HuH-7 (cell line): ENCODE results near the gene PNLDC1.
A peak's percentile ranks its signal among the peaks of the same experiment; 100 is the strongest.
"Not testable (repeated sequence)": the region's sequence is repeated elsewhere in the genome, so short reads cannot be mapped to it uniquely, and the experiment has no call there.

ENCODE experiments used
- DNase-seq: peaks from one replicate; pipeline ENCODE4 v3.0.0; 2011; ENCODE audit warnings: low spot score

The PNLDC1 gene

DNA sequence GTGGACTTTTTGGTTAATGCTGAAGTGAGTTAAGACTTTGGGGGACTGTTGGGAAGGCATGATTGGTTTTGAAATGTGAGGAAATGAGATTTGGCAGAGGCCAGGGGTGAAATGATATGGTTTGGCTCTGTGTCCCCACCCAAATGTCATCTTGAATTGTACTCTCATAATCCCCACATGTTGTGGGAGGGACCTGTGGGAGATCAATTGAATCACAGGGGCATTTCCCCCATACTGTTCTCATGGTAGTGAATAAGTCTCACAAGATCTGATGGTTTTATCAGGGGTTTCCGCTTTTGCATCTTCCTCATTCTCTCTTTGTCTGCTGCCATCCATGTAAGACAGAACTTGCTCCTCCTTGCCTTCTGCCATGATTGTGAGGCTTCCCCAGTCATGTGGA is 49.8 kb downstream of the PNLDC1 start:
- DNase-seq = not testable (repeated sequence)

DNA sequence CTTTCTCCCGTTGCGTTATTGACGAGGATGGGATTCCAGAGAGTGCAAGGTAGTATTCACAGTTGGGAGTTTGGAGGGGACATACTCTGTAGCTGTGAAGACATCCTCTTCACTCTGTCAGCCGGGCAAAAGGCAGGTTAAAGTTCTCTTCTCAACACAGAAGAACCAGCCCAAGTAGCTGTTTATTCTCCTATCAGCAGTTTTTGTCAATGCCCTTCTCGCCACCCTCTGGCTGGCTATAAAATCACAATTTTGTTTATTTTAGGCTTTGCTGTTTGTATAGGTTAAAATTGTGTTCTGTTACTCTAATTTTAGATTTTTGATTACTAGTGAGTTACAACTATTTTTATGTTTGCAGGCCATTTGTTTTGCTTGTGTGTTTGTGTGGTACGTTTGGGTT is 52.8 kb downstream of the PNLDC1 start:
- no peak for DNase-seq

DNA sequence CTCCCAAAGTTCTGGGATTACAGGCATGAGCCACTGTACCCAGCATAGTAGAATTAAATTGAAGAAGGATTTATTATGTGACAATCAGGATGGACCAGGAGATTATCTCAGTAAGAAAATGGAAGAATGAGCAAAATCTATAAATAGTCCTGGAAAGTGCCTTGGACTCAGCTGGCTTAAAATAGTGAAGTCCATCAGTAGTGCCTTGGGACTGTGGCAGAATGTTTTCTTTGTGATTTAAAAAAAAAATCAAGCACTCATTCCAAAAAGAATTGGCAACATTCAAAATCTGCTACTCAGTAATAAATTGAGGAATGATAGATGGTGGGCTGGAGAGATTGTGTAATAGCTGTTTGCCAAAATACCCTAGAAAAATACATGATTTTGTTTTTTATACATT is 53.7 kb downstream of the PNLDC1 start:
- DNase-seq = no peak

DNA sequence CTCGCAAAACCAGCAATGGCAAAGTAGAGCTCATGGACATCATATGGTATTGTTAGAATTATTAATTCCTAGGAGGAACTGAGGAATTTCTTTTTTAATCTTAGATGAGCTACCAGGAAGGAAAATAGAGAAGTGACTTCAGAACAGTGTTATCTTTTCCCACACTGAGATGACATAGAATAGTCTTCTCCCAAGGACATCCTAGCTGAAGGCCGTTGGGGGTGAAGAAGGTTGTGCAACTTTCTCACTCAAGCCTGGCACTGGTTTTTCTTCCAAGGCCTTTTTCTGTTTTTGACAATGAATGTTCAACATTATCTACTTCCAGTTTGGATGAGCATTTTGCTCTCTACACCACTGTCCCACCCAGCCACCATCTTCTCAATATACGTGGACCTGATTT is 54.9 kb downstream of the PNLDC1 start:
- DNase-seq = no peak

DNA sequence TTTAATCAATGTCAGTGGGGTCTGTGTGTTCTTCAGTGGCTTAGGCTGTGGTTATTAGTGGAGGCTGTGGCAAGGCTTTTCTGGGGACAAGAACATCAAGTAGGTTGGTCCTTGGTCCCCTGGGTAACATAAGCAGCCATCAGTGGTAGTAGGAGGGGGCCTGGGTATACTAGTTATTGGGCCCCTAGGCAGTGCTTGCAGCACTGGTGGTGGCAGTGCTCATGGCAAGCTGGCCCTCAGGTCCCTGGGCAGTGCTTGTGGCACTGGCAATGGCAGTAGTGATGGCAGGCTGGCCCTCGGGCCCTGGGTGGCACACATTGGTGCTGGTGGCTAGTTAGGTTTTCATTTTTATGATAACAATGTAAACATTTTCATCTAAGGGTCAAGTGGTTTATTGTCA is 58.2 kb downstream of the PNLDC1 start:
- DNase-seq = no peak

DNA sequence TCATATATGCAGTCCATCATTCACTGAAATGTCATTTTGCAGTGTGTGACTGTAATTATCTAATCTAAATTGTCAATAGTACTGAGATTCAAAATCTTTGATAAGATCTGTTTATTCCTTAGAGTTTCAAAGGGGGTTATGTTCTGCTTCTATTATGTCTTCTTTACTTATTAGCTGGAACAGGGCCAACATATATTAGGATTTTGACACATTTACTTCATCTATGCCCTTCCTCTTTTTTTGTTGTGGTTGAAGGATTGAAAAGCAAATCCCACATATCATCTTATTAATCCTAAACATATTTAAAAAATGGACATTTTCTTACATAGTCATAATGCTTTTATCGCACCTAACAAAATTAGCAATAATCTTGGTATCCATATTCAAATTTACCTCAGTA is 60.4 kb downstream of the PNLDC1 start:
- DNase-seq = no peak

DNA sequence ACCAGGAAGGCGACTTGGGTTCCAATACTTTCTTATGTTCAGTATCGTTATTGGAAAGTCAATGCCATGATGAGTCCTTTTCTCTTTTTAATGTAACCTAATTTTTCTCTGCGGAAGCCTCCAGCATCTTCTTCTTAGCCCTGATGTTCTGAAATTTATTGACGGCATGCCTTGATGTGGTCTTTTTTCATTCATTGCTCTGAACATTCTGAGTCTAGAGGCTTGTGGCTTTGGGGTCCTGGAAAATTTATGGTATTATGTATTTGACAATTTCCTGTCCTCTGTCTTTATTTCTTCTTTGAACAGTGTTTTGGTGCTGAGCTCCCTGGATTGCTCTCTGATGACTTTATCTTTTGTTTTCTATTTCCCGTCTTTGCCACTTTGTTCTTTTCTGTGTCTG is 62.0 kb downstream of the PNLDC1 start:
- DNase-seq = no peak

DNA sequence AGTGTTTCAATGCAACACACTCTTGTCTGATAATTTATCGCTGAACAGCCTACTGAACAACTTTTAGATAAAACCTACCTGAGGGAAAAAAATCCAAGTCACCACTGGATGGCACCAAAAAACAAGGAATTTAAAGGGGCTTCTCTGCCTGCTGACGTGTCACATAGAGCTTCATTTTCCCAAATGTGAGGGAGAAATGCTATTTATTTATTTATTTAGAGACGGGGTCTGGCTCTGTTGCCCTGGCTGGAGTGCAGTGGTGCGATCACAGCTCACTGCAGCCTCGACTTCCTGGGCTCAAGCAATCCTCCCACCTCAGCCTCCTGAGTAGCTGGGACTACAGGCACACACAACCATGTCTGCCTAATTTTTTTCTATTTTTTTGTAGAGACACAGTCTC is 63.3 kb downstream of the PNLDC1 start:
- peak; percentile 80 for DNase-seq

DNA sequence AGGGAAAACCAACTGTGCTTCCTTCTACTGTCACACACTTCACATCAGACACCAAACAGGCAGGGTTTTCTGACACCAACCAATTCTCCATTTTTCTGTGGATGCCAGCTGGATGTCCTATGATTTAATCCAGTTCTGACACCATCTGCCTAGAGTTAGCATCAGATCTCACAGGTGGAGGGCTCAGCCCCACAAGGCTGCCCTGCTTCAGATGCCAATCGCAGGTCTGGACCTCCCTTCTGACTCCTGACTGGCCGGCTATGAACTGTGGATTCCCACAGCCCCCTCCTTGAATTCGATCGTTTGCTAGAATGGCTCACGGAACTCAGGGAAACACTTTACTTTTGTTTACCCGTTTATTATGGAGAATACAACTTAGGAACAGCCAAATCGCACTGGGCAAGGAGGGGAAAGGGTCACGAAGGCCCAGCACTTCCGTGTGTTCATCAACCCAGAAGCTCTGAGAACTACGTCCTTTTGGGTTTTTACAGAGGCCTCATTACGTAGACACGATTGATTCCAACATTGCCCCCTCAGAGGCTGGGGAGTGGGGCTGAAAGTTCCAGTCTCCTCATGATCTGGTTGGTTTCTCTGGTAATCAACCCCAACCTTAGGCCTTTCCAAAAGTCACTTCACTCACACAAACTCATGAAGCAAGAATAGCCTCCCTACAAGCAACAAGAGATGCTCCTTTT is 65.3 kb downstream of the PNLDC1 start:
- DNase-seq = no peak

DNA sequence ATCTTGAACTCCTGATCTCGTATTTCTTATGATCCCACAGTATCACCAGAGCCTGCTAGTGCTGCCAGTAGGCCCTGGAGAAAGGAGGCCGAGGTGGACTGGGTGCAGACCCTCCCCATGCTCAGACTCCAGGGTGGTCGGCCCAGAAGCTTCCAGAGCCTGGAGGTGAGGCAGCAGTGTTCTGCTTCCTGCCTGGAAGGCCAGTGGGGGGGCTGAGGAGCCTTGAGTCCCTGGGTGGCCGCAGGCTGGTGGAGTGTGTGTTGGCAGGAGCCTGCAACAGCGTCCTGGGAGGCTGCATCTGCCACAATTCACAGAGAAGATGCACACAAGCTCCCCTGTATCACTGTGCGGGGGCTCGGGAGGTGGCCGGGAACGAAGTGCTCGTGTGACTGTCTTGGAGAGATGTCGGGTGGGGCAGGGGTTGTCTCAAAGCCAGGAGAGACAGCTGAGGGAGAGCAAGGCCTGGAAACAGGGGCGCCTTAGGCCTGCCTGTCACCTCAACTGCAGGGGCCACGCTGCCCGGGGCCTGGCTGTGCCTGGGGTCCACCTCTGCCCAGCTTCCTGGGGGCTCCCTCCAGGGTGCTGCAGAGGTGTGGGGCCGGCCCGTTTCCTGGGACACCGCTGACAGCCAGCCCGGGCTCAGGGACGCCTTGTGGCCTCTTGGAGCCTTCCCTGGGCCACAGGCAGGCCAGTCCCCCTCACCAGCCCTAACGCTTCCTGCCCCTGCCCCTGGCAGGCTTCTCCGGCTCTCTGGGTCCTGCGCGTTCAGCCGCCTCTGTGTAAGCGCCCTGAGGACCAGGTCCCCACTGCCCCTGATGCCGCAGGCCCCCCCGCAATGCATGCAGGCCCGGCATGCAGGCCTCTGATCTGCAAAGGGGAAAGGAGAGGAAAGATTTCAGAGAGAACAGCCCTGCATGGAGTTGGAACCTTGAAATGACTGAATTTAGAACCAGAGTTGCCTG is 66.5 kb downstream of the PNLDC1 start:
- DNase-seq = no peak
